CD4-positive, alpha-beta T cell treated with Interleukin-4 for 4 hours (primary cell): Measurements from ENCODE around the gene TSPAN1.

Source experiments
- DNase-seq: peaks from one replicate; pipeline ENCODE4 v3.0.0-alpha.2; 2020

TSPAN1 gene

GRCh38 chr1:46188295-46189030 lies 13.6 kb downstream of the TSPAN1 start:
- no peak for DNase-seq

- DNase-seq, result no peak
Observed at GRCh38 chr1:46190539-46190938, 15.7 kb downstream of the TSPAN1 start.

- no peak for DNase-seq
Observed at GRCh38 chr1:46191033-46191701, 16.3 kb downstream of the TSPAN1 start.

GRCh38 chr1:46192171-46192570 lies 17.3 kb downstream of the TSPAN1 start:
- DNase-seq, result no peak

- no peak for DNase-seq
Observed at GRCh38 chr1:46193285-46193684, 18.4 kb downstream of the TSPAN1 start.

GRCh38 chr1:46193984-46194570 lies 19.2 kb downstream of the TSPAN1 start:
- no peak for DNase-seq

GRCh38 chr1:46194641-46195193 lies 19.8 kb downstream of the TSPAN1 start:
- DNase-seq, result no peak

- no peak for DNase-seq
Observed at GRCh38 chr1:46196609-46197008, 21.7 kb downstream of the TSPAN1 start.

- no peak for DNase-seq
Observed at GRCh38 chr1:46197560-46197963, 22.7 kb downstream of the TSPAN1 start.

- peak; percentile 68 for DNase-seq
Observed at GRCh38 chr1:46197964-46198811, 23.3 kb downstream of the TSPAN1 start, which contains the start of gene POMGNT1. POMGNT1 (minus strand) TSS chr1:46198434; CDS start chr1:46197821, 613 bp downstream.

- DNase-seq, result no peak
Observed at GRCh38 chr1:46199233-46199749, 24.4 kb downstream of the TSPAN1 start.

- no peak for DNase-seq
Observed at GRCh38 chr1:46203738-46204405, 29.0 kb downstream of the TSPAN1 start.

- no peak for DNase-seq
Observed at GRCh38 chr1:46204406-46204742, 29.5 kb downstream of the TSPAN1 start.

- DNase-seq, result no peak
Observed at GRCh38 chr1:46205141-46205540, 30.3 kb downstream of the TSPAN1 start.

- no peak for DNase-seq
Observed at GRCh38 chr1:46205791-46206190, 30.9 kb downstream of the TSPAN1 start.

- DNase-seq, result no peak
Observed at GRCh38 chr1:46206399-46206798, 31.5 kb downstream of the TSPAN1 start.

- DNase-seq, result no peak
Observed at GRCh38 chr1:46210561-46210960, 35.7 kb downstream of the TSPAN1 start.

- DNase-seq, result no peak
Observed at GRCh38 chr1:46211051-46211450, 36.2 kb downstream of the TSPAN1 start.

- DNase-seq, result no peak
Observed at GRCh38 chr1:46215504-46215903, 40.6 kb downstream of the TSPAN1 start.

- no peak for DNase-seq
Observed at GRCh38 chr1:46218443-46218842, 43.6 kb downstream of the TSPAN1 start.

GRCh38 chr1:46219551-46220520 lies 44.9 kb downstream of the TSPAN1 start:
- DNase-seq, result no peak
